OCI-LY7 (cell line): ENCODE results near the gene SLC25A23. TPM values are rescaled to one million over a fixed set of nuclear protein-coding genes. Genes with fewer than 3 reads are reported as not detected.

Experiments used
- BruUV-seq: library from RNA; stranded (reverse); fragments of 400-500 nt; replicated peaks from 2 replicates; lab custom pipeline; 2021; lab: Mats Ljungman, UMichigan
- CTCF ChIA-PET: fragments of 300-600 bp; sonication (Branson Sonifier 250); formaldehyde crosslinking; loops from one replicate; lab custom pipeline; 2022; ENCODE audit warnings: antibody characterized with exemption; ENCODE audit not compliant: unreplicated experiment; lab: Charles Lee
- POLR2A ChIA-PET: fragments of 300-600 bp; sonication (Branson Sonifier 250); formaldehyde crosslinking; loops from one replicate; lab custom pipeline; 2022; ENCODE audit warnings: antibody characterized with exemption; lab: Charles Lee
- DNase-seq: peaks from one replicate; pipeline ENCODE4 v3.0.0-alpha.2; 2015; ENCODE audit warnings: low spot score
- H2AFZ ChIP-seq: fragments of 200-600 bp; sonication (generic), shearing (Covaris generic); 2 replicates; pipeline ENCODE4 v1.6.1; 2014; ENCODE audit warnings: mild to moderate bottlenecking, antibody characterized with exemption, low read length, moderate library complexity
- H3K27ac ChIP-seq: fragments of 200-600 bp; sonication (generic); 2 replicates; pipeline ENCODE4 v1.5.1; 2014; ENCODE audit warnings: mixed run types, low read depth, mild to moderate bottlenecking, moderate library complexity, low read length, inconsistent platforms; ENCODE audit not compliant: poor library complexity, severe bottlenecking
- H3K36me3 ChIP-seq: fragments of 200-600 bp; sonication (generic); 2 replicates; pipeline ENCODE4 v1.6.1; 2014; ENCODE audit warnings: mild to moderate bottlenecking, antibody characterized with exemption, low read length, moderate library complexity, mixed read lengths; ENCODE audit not compliant: insufficient read depth
- H3K4me1 ChIP-seq: fragments of 200-600 bp; sonication (generic); 2 replicates; pipeline ENCODE4 v1.5.1; 2014; ENCODE audit warnings: mild to moderate bottlenecking, low read length; ENCODE audit not compliant: insufficient read depth, poor library complexity, severe bottlenecking
- H3K4me2 ChIP-seq: fragments of 200-600 bp; sonication (generic); 2 replicates; pipeline ENCODE4 v1.6.1; 2014; ENCODE audit warnings: mild to moderate bottlenecking, low read length
- H3K4me3 ChIP-seq: fragments of 200-600 bp; sonication (generic); 2 replicates; pipeline ENCODE4 v1.5.1; 2014; ENCODE audit warnings: mild to moderate bottlenecking, low read depth, low read length; ENCODE audit not compliant: poor library complexity, severe bottlenecking
- H3K79me2 ChIP-seq: fragments of 200-600 bp; sonication (generic); 2 replicates; pipeline ENCODE4 v1.6.1; 2016; ENCODE audit warnings: low read depth, mild to moderate bottlenecking, low read length, moderate library complexity, mixed read lengths; ENCODE audit not compliant: insufficient read depth
- H3K9me2 ChIP-seq: fragments of 200-600 bp; sonication (generic); 2 replicates; pipeline ENCODE4 v1.6.1; 2016; ENCODE audit warnings: mild to moderate bottlenecking, low read length, mixed read lengths; ENCODE audit not compliant: insufficient read depth
- H3K9me3 ChIP-seq: fragments of 200-600 bp; sonication (generic); 2 replicates; pipeline ENCODE4 v1.6.1; 2014; ENCODE audit warnings: mild to moderate bottlenecking, mixed run types, low read length, mixed read lengths
- H4K20me1 ChIP-seq: fragments of 200-600 bp; sonication (generic); 2 replicates; pipeline ENCODE4 v1.6.1; 2014; ENCODE audit warnings: mild to moderate bottlenecking, antibody characterized with exemption, low read length, moderate library complexity, mixed read lengths; ENCODE audit not compliant: insufficient read depth
- CTCF ChIP-seq: fragments of 200-600 bp; sonication (generic); conservative IDR thresholded peaks from 2 replicates; pipeline ENCODE4 v1.5.1; 2014; ENCODE audit warnings: mild to moderate bottlenecking, antibody characterized with exemption, low read length, moderate library complexity, mixed read lengths
- EZH2phosphoT487 ChIP-seq: fragments of 200-600 bp; sonication (generic); IDR thresholded peaks from 2 replicates; pipeline ENCODE4 v1.6.1; 2018; ENCODE audit warnings: low read depth, borderline replicate concordance, mild to moderate bottlenecking, mixed run types, antibody characterized with exemption, low read length, moderate library complexity, mixed read lengths
- intact Hi-C: fragments of 100-400 bp; cut with micrococcal nuclease; formaldehyde crosslinking; loops from one replicate; pipeline ENCODE4 v1.10.0; 2022; ENCODE audit not compliant: unreplicated experiment
- total RNA-seq, 2 experiments: library from RNA; depleted of rRNA in 1 of 2; stranded (reverse); fragments of >200 nt in 1 of 2; shearing (Covaris generic) in 1 of 2; gene quantifications; 2 replicates each; pipeline ENCODE4 v1.2.3, GENCODE V29; 2014 to 2022

The SLC25A23 gene
- total RNA-seq, 2 experiments from 2014 or later, result 50.9 to 65.7 TPM

DNA sequence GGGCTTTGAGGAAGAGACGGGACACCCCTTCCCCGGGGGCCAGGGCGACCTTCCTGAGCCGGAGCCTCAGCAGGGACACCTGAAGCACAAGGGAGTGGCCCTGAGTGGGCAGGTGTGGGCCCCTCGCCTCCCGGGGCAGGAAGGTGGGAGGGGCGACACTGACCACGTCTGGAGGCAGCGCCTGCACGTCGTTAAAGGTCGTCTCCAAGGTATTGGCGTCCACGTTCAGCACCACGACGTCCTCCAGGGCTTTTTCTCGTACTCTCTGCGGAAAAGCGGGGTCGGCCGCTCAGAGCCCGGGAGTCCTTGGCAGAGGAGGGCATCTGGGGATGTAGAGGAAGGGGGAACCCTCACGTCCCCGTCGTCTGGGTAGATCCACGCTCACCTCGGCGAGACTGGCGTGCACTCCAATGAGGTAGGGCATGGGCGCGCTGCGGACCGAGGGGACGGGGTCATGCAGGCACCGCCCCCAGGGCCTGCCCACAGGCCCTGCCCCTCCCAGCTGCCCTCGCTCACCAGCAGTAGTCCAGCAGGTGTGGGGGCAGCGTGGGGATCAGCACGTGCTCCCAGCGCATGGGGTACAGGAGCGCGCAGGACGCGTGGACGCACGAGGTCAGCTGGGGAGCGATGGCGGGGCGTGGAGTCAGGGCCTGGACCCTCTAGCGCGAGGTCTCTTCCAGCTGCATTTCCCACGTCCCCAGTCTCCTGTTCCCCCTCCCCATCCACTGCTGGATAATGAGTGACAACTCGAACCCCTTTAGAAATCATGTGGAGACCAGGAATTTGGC lies 15.9 kb upstream of the SLC25A23 start:
- intact Hi-C loops, result no loop called here

GRCh38 chr19:6473647-6474046 lies 14.1 kb upstream of the SLC25A23 start:
- H2AFZ ChIP-seq, result no peak overlapping the region
- BruUV-seq, result no TSS peak
- H3K4me3 ChIP-seq, result no peak overlapping the region
- no peaks in the 10 kb centered on the region for H3K9me3 ChIP-seq
- no peaks in the 10 kb centered on the region for H3K79me2 ChIP-seq
- peaks cover 5% of the 10 kb centered on the region for H3K4me1 ChIP-seq
- no peaks in the 10 kb centered on the region for H3K9me2 ChIP-seq
- ChIA-PET CTCF (no interaction called here), POLR2A (no interaction called here)
- no peaks in the 10 kb centered on the region for H4K20me1 ChIP-seq
- DNase-seq, result no peak
- intact Hi-C loops, result no loop called here
- TF ChIP-seq CTCF (no peak), EZH2phosphoT487 (no peak)
- H3K36me3 ChIP-seq, result peaks cover 49% of the 10 kb centered on the region
- no peak overlapping the region for H3K4me2 ChIP-seq
- H3K27ac ChIP-seq, result no peak overlapping the region

More for the DNA sequence above, 15.9 kb upstream of the SLC25A23 start:
- POLR2A ChIA-PET, result interaction anchor here (0.5 to 1.0 kb wide), 3 partner anchors 12 to 346 kb away, joined by 3 to 4 read pairs (median 3); partner anchors contain the start of gene ALKBH7
- no peaks in the 10 kb centered on the region for H3K9me3 ChIP-seq
- TF ChIP-seq EZH2phosphoT487, result no peak
- no peak for TF ChIP-seq CTCF
- BruUV-seq, result no TSS peak
- H4K20me1 ChIP-seq, result no peaks in the 10 kb centered on the region
- no peak overlapping the region for H2AFZ ChIP-seq
- H3K36me3 ChIP-seq, result peaks cover 42% of the 10 kb centered on the region
- no peak overlapping the region for H3K4me3 ChIP-seq
- CTCF ChIA-PET, result no interaction called here
- H3K27ac ChIP-seq, result no peak overlapping the region
- no peaks in the 10 kb centered on the region for H3K79me2 ChIP-seq
- no peak for DNase-seq
- peaks cover 17% of the 10 kb centered on the region for H3K4me1 ChIP-seq
- no peaks in the 10 kb centered on the region for H3K9me2 ChIP-seq
- H3K4me2 ChIP-seq, result no peak overlapping the region

- H3K27ac ChIP-seq, result no peak overlapping the region
- intact Hi-C loops, result no loop called here
- peaks cover 5% of the 10 kb centered on the region for H3K4me1 ChIP-seq
- ChIA-PET POLR2A (no interaction called here), CTCF (no interaction called here)
- H2AFZ ChIP-seq, result no peak overlapping the region
- no peaks in the 10 kb centered on the region for H3K9me3 ChIP-seq
- no peak for TF ChIP-seq CTCF
- no peaks in the 10 kb centered on the region for H3K79me2 ChIP-seq
- H4K20me1 ChIP-seq, result no peaks in the 10 kb centered on the region
- no peak overlapping the region for H3K4me2 ChIP-seq
- H3K9me2 ChIP-seq, result no peaks in the 10 kb centered on the region
- no peak overlapping the region for H3K4me3 ChIP-seq
- H3K36me3 ChIP-seq, result peaks cover 51% of the 10 kb centered on the region
- no TSS peak for BruUV-seq
- no peak for DNase-seq
Measured at GRCh38 chr19:6472713-6473112, 13.1 kb upstream of the SLC25A23 start.
